Prostate gland (tissue), 2 donors: ENCODE data around the gene RFTN1.

ENCODE experiments used
- CTCF ChIP-seq, 4 experiments: fragments of 200-600 bp in 2 of 4; fragments of 450-650 bp in 2 of 4; sonication (generic) in 2 of 4; IDR thresholded peaks; 1 replicate in 3 of 4; 2 replicates in 1 of 4; pipeline ENCODE4 v1.5.1; 2016 to 2019; ENCODE audit warnings: antibody characterized with exemption in 4 of 4, mild to moderate bottlenecking in 2 of 4, moderate library complexity in 2 of 4
- POLR2A ChIP-seq: fragments of 450-650 bp; IDR thresholded peaks from one replicate; pipeline ENCODE4 v1.6.1; 2016; ENCODE audit warnings: antibody characterized with exemption, mild to moderate bottlenecking
- POLR2AphosphoS5 ChIP-seq: sonication (generic); formaldehyde crosslinking; IDR thresholded peaks from one replicate; pipeline ENCODE4 v1.6.1; 2017; ENCODE audit warnings: antibody characterized with exemption

GRCh38 chr3:16475766-16476165 is 37.7 kb downstream of the RFTN1 start:
- TF ChIP-seq CTCF (IDR thresholded peaks at IDR 0.05), result no peak
- no peak for TF ChIP-seq POLR2A
- TF ChIP-seq POLR2AphosphoS5, result no peak
